Kidney (tissue), 14 donors: ENCODE measurements around the gene CHMP1A. TPM values are rescaled to one million over a fixed set of nuclear protein-coding genes. Genes with fewer than 3 reads are reported as not detected.

Experiments
- DNase-seq, 5 donors: peaks; one replicate each; pipeline ENCODE4 v3.0.0-alpha.2; 2013 to 2020
- FAIRE-seq: peaks from 2 replicates; lab custom pipeline; 2012; peaks lifted over from hg19 to GRCh38; lab: Jason Lieb, UNC
- H3K27ac ChIP-seq, 2 donors: one replicate each; pipeline ENCODE4 v1.7.0; 2013; ENCODE audit warnings: low read depth in 2 of 2, low read length in 2 of 2, inconsistent platforms in 1 of 2
- H3K27me3 ChIP-seq: one replicate; pipeline ENCODE4 v1.7.1; 2013; ENCODE audit warnings: low read length, inconsistent platforms; ENCODE audit not compliant: control insufficient read depth, insufficient read depth
- H3K36me3 ChIP-seq, 3 donors: one replicate each; pipeline versions ENCODE4 v1.7.0 to v1.7.1; 2013; ENCODE audit warnings: low read length in 3 of 3, control low read depth in 1 of 3, inconsistent platforms in 1 of 3; ENCODE audit not compliant: insufficient read depth in 3 of 3, control insufficient read depth in 2 of 3
- H3K4me1 ChIP-seq, 3 donors: one replicate each; pipeline versions ENCODE4 v1.7.0 to v1.7.1; 2013; ENCODE audit warnings: low read length in 3 of 3, inconsistent platforms in 1 of 3, low read depth in 1 of 3; ENCODE audit not compliant: control insufficient read depth in 2 of 3, insufficient read depth in 2 of 3
- H3K4me3 ChIP-seq, 3 donors: one replicate each; pipeline versions ENCODE4 v1.7.0 to v1.8.1; 2013; ENCODE audit warnings: low read length in 3 of 3, control low read depth in 1 of 3, inconsistent platforms in 1 of 3
- H3K9ac ChIP-seq, 3 donors: one replicate each; pipeline versions ENCODE4 v1.7.0 to v1.7.1; 2013; ENCODE audit warnings: low read length in 3 of 3, control low read depth in 1 of 3, inconsistent platforms in 1 of 3
- H3K9me3 ChIP-seq, 3 donors: one replicate each; pipeline versions ENCODE4 v1.7.0 to v1.7.1; 2013; ENCODE audit warnings: low read length in 3 of 3, control low read depth in 1 of 3, inconsistent platforms in 1 of 3; ENCODE audit not compliant: control insufficient read depth in 2 of 3, insufficient read depth in 1 of 3
- intact Hi-C: fragments of 100-400 bp; cut with DNase I; formaldehyde crosslinking; loops from one replicate; pipeline ENCODE4 v1.11.1; 2022
- polyA plus RNA-seq: library from polyadenylated mRNA; stranded (reverse); fragments of 350-450 nt; fragmentation: Illumina TruSeq; extraction: RNeasy Lipid Tissue Mini Kit (QIAGEN cat#74804); gene quantifications from one replicate; pipeline ENCODE4 v1.2.3, GENCODE V29; 2014; ENCODE audit warnings: low read depth, low replicate concordance; ENCODE audit not compliant: insufficient read depth
- total RNA-seq: library from RNA; stranded (reverse); fragmentation: NEBNext Ultra II Directional; extraction: Animal tissue kit (Norgen Biotek cat#: 25700); gene quantifications from one replicate; pipeline ENCODE4 v1.2.1, GENCODE V29; 2021
- TF ChIP-seq, protein P1 (sequence below): IDR thresholded peaks from 3 replicates; pipeline ENCODE4 v1.5.1; 2012; ENCODE audit warnings: mild to moderate bottlenecking, moderate library complexity, borderline replicate concordance; ENCODE audit not compliant: insufficient read depth; ENCODE audit errors: extremely low read depth
- donor health status: control.
- donor health status: control.
- donor health status: control.
- donor health status: control.
- donor health status: control.
- donor health status: DM: yes; HTN: yes; CAD: no.
- donor health status: Normal renal cell carcinoma (clear cell type).

The CHMP1A gene
- total and polyA plus RNA-seq, 2 donors from 2014 or later = 71.3 to 96.1 TPM

DNA sequence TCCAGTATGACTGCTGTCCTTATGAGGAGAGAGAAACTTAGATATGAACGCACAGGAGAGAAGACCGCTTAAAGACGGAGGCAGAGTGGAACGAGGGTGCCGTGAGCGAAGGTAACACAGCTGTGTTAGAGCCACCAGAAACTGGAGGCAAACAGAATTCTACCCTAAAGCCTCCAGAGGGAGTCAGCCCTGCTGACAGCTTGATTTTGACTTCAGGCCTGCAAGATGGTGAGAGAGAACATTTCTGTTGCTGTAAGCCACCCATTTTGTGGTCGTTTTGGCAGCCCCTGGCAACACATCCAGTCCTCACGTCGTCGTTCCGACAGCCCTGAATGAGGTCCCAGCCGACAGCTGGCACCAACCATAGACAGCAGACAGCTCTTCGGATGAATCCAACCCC, 46.8 kb upstream of the CHMP1A start:
- intact Hi-C loops = loop anchor here (10.0 kb wide), 1 partner anchor 161 kb away; no protein-coding TSS in a partner anchor
- no peak overlapping the region for H3K27ac ChIP-seq
- peaks cover 0 to 14% (median 5%) of the 10 kb centered on the region in 3 donors for H3K4me1 ChIP-seq
- H3K4me3 ChIP-seq = no peak overlapping the region
- H3K36me3 ChIP-seq = no peaks in the 10 kb centered on the region
- no peak overlapping the region for H3K9ac ChIP-seq
- H3K27me3 ChIP-seq = no peaks in the 10 kb centered on the region
- peak in 1 of 5 donors; percentile 55 for DNase-seq
- FAIRE-seq = no peak
- H3K9me3 ChIP-seq = no peaks in the 10 kb centered on the region
- TF ChIP-seq, protein P1, sequence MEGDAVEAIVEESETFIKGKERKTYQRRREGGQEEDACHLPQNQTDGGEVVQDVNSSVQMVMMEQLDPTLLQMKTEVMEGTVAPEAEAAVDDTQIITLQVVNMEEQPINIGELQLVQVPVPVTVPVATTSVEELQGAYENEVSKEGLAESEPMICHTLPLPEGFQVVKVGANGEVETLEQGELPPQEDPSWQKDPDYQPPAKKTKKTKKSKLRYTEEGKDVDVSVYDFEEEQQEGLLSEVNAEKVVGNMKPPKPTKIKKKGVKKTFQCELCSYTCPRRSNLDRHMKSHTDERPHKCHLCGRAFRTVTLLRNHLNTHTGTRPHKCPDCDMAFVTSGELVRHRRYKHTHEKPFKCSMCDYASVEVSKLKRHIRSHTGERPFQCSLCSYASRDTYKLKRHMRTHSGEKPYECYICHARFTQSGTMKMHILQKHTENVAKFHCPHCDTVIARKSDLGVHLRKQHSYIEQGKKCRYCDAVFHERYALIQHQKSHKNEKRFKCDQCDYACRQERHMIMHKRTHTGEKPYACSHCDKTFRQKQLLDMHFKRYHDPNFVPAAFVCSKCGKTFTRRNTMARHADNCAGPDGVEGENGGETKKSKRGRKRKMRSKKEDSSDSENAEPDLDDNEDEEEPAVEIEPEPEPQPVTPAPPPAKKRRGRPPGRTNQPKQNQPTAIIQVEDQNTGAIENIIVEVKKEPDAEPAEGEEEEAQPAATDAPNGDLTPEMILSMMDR = no peak

DNA sequence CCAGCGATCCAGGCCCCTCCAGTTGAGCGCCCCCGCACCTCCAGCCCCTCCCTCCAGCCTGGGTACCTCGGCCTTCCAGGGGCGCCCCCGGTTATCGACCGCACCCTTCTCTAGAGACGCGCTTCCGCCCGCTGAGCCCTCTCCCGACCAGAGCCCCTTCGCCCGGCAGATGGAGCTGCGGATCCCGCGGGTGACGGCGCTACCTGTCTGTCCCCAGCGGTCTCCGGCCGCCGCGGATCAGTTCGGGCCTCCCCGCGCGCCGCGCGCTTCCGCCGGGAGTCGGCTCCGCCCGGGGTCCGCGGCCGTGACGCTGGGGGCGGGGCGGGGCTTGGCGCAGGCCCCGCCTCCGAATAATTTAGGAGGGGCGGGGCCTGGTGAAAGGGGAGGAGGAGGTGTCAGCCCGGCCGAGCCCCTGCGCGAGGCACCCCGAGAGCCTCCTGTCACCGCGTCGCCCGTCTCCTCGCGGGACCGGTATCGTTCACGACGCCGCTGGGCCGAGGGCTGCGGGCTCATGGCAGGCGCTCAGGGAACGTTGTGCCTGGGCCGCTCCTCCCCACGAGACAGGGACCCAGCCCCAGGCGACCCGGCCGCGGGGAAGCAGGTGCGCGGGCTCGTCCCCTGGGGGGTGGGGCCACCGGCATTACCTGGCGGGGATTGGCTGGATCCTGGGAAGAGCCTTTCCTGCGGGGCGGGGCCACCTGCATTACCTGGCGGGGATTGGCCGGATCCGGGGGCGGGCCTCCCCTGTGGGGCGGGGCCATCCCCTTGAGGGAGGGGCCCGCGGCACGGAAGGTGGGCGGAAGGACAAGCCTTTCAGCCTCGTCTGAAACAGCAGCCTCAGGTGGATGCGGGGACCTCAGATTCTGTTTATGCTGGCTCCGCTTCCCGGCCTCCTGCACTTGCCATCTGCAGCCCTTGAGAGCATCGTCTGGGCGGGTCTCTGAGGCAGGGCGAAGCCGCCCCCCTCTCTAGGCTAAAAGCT, 44.2 kb upstream of the CHMP1A start, which contains the start of gene SPATA2L:
Gene SPATA2L (minus strand): TSS at position 281 of the 982 bp plus-strand sequence. CDS start 473 bp downstream, outside the sequence.
- no peaks in the 10 kb centered on the region for H3K36me3 ChIP-seq
- peak; percentile 97 to 98 (median 97) for DNase-seq
- H3K4me3 ChIP-seq = peak within 1 kb of the TSS in 2 of 3 donors; percentile 68 to 80
- no peaks in the 10 kb centered on the region for H3K27me3 ChIP-seq
- peak within 1 kb of the TSS in 2 of 3 donors; percentile 71 to 93 for H3K9ac ChIP-seq
- FAIRE-seq = no peak
- TF ChIP-seq, protein P1 = peak; percentile 12
- peaks cover 0 to 14% (median 5%) of the 10 kb centered on the region in 3 donors for H3K4me1 ChIP-seq
- H3K9me3 ChIP-seq = no peaks in the 10 kb centered on the region
- peak within 1 kb of the TSS; percentile 95 to 97 for H3K27ac ChIP-seq
- intact Hi-C loops = loop anchor here (10.0 kb wide), 1 partner anchor 163 kb away; no protein-coding TSS in a partner anchor

DNA sequence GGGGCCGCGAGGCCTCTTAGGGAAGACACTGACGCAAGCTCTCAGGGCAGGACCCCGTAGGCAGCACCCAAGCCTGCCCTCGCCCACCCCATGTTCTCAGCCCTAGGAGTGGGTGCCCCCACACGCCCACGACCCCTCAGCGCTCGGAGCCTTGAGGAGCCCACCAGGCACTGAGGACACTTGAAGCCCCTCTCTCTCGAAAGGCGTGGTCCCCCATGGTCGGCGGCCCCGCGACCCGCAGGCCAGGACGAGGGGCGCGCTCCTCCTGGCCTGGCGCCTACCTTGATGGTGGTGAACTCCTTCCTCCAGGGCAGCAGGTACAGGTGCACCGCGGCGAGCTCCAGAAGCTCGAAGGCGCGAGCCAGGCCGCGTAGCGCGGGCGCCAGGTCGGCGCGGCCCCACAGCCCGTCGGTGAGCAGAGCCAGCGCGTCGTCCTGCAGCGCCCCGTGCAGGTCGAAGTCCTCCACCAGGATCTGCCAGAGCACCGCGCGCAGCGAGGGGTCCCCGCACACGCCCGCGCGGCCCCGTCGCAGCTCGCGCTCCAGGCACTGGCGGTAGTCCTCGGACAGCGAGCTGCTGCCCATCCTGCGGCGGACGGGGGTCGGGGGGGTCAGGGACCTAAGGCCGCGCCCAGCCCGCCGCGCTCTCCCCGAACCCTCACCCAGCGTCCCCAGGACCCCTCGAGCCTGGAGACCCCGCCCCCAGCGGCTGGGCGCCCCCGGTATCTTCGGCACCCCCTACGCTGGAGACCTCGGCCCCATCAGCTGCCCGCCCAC, 43.3 kb upstream of the CHMP1A start:
- Histone ChIP-seq H3K27ac (peak overlapping the region; percentile 95 to 97), H3K36me3 (no peaks in the 10 kb centered on the region), H3K4me3 (peak overlapping the region in 2 of 3 donors; percentile 68 to 80), H3K9me3 (no peaks in the 10 kb centered on the region), H3K4me1 (peaks cover 0 to 14% (median 5%) of the 10 kb centered on the region in 3 donors), H3K27me3 (no peaks in the 10 kb centered on the region), H3K9ac (peak overlapping the region in 2 of 3 donors; percentile 71 to 93)
- FAIRE-seq (no peak), DNase-seq (peak in 4 of 5 donors; percentile 68 to 90 (median 75))
- intact Hi-C loops = loop anchor here (10.0 kb wide), 1 partner anchor 164 kb away; no protein-coding TSS in a partner anchor
- TF ChIP-seq, protein P1 = peak; percentile 22
